BLaER1 (cell line): Measurements from ENCODE around the gene GABRG3.

ENCODE experiments used
- H3K27ac ChIP-seq: shearing (Covaris generic); formaldehyde crosslinking; 2 replicates; pipeline ENCODE4 v1.8.1; 2022
- H3K27me3 ChIP-seq: shearing (Covaris generic); formaldehyde crosslinking; 2 replicates; pipeline ENCODE4 v1.8.1; 2022
- H3K36me3 ChIP-seq: shearing (Covaris generic); formaldehyde crosslinking; 2 replicates; pipeline ENCODE4 v1.8.1; 2022
- H3K4me1 ChIP-seq: shearing (Covaris generic); formaldehyde crosslinking; 2 replicates; pipeline ENCODE4 v1.8.1; 2022
- H3K4me2 ChIP-seq: shearing (Covaris generic); formaldehyde crosslinking; 2 replicates; pipeline ENCODE4 v1.8.1; 2022
- H3K4me3 ChIP-seq: shearing (Covaris generic); formaldehyde crosslinking; 2 replicates; pipeline ENCODE4 v1.8.1; 2022
- H3K9ac ChIP-seq: shearing (Covaris generic); formaldehyde crosslinking; 2 replicates; pipeline ENCODE4 v1.8.1; 2022
- H3K9me3 ChIP-seq: shearing (Covaris generic); formaldehyde crosslinking; 2 replicates; pipeline ENCODE4 v1.8.1; 2022
- H4K20me1 ChIP-seq: shearing (Covaris generic); formaldehyde crosslinking; 2 replicates; pipeline ENCODE4 v1.8.1; 2022
- Cebpa-rat ChIP-seq: shearing (Covaris generic); IDR thresholded peaks from 2 replicates; pipeline ENCODE4 v1.8.1; 2022

GABRG3 gene

GRCh38 chr15:27059610-27060202 is 88.7 kb downstream of the GABRG3 start:
- Histone ChIP-seq H3K4me3 (no peak overlapping the region), H3K4me2 (no peak overlapping the region), H3K36me3 (no peaks in the 10 kb centered on the region), H3K4me1 (no peaks in the 10 kb centered on the region), H3K9ac (no peak overlapping the region), H3K9me3 (no peaks in the 10 kb centered on the region), H4K20me1 (no peaks in the 10 kb centered on the region), H3K27me3 (no peaks in the 10 kb centered on the region), H3K27ac (no peak overlapping the region)
- TF ChIP-seq Cebpa-rat, result no peak

GRCh38 chr15:27061739-27062138 is 90.8 kb downstream of the GABRG3 start:
- Histone ChIP-seq H3K4me1 (no peaks in the 10 kb centered on the region), H4K20me1 (no peaks in the 10 kb centered on the region), H3K4me2 (no peak overlapping the region), H3K36me3 (no peaks in the 10 kb centered on the region), H3K9ac (no peak overlapping the region), H3K9me3 (no peaks in the 10 kb centered on the region), H3K27me3 (no peaks in the 10 kb centered on the region), H3K27ac (no peak overlapping the region), H3K4me3 (no peak overlapping the region)
- no peak for TF ChIP-seq Cebpa-rat

- H3K27ac ChIP-seq, result no peak overlapping the region
- H3K9me3 ChIP-seq, result peaks cover 10% of the 10 kb centered on the region
- TF ChIP-seq Cebpa-rat, result no peak
Observed at GRCh38 chr15:27062951-27063350, 92.0 kb downstream of the GABRG3 start.

GRCh38 chr15:27064080-27064479 is 93.1 kb downstream of the GABRG3 start:
- no peak overlapping the region for H3K9ac ChIP-seq
- no peaks in the 10 kb centered on the region for H4K20me1 ChIP-seq
- H3K27me3 ChIP-seq, result no peaks in the 10 kb centered on the region
- no peak overlapping the region for H3K27ac ChIP-seq
- no peaks in the 10 kb centered on the region for H3K4me1 ChIP-seq
- no peaks in the 10 kb centered on the region for H3K36me3 ChIP-seq
- no peak for TF ChIP-seq Cebpa-rat
- no peak overlapping the region for H3K4me3 ChIP-seq
- peaks cover 22% of the 10 kb centered on the region for H3K9me3 ChIP-seq
- no peak overlapping the region for H3K4me2 ChIP-seq

More at GRCh38 chr15:27062951-27063350, 92.0 kb downstream of the GABRG3 start:
- Histone ChIP-seq H3K4me3 (no peak overlapping the region), H3K4me2 (no peak overlapping the region), H4K20me1 (no peaks in the 10 kb centered on the region), H3K27me3 (no peaks in the 10 kb centered on the region), H3K36me3 (no peaks in the 10 kb centered on the region), H3K9ac (no peak overlapping the region), H3K4me1 (no peaks in the 10 kb centered on the region)

- no peaks in the 10 kb centered on the region for H4K20me1 ChIP-seq
- H3K4me1 ChIP-seq, result no peaks in the 10 kb centered on the region
- no peak for TF ChIP-seq Cebpa-rat
- H3K27me3 ChIP-seq, result no peaks in the 10 kb centered on the region
- no peak overlapping the region for H3K9ac ChIP-seq
- no peak overlapping the region for H3K4me2 ChIP-seq
- H3K36me3 ChIP-seq, result no peaks in the 10 kb centered on the region
- no peak overlapping the region for H3K27ac ChIP-seq
- H3K9me3 ChIP-seq, result peaks cover 23% of the 10 kb centered on the region
- no peak overlapping the region for H3K4me3 ChIP-seq
Observed at GRCh38 chr15:27065151-27065550, 94.2 kb downstream of the GABRG3 start.

- H3K4me1 ChIP-seq, result no peaks in the 10 kb centered on the region
- no peaks in the 10 kb centered on the region for H4K20me1 ChIP-seq
- no peak overlapping the region for H3K4me2 ChIP-seq
- no peak overlapping the region for H3K27ac ChIP-seq
- H3K36me3 ChIP-seq, result no peaks in the 10 kb centered on the region
- no peak overlapping the region for H3K9ac ChIP-seq
- H3K4me3 ChIP-seq, result no peak overlapping the region
- no peak for TF ChIP-seq Cebpa-rat
- no peaks in the 10 kb centered on the region for H3K27me3 ChIP-seq
- H3K9me3 ChIP-seq, result peaks cover 23% of the 10 kb centered on the region
Observed at GRCh38 chr15:27065785-27066184, 94.8 kb downstream of the GABRG3 start.

GRCh38 chr15:27066446-27066845 is 95.5 kb downstream of the GABRG3 start:
- Histone ChIP-seq H3K36me3 (no peaks in the 10 kb centered on the region), H3K4me3 (no peak overlapping the region), H3K27ac (no peak overlapping the region), H3K4me1 (no peaks in the 10 kb centered on the region), H4K20me1 (no peaks in the 10 kb centered on the region), H3K9me3 (peaks cover 23% of the 10 kb centered on the region), H3K9ac (no peak overlapping the region), H3K27me3 (no peaks in the 10 kb centered on the region), H3K4me2 (no peak overlapping the region)
- no peak for TF ChIP-seq Cebpa-rat

- no peaks in the 10 kb centered on the region for H4K20me1 ChIP-seq
- no peak overlapping the region for H3K4me3 ChIP-seq
- H3K9me3 ChIP-seq, result peaks cover 23% of the 10 kb centered on the region
- no peaks in the 10 kb centered on the region for H3K4me1 ChIP-seq
- H3K36me3 ChIP-seq, result no peaks in the 10 kb centered on the region
- H3K9ac ChIP-seq, result no peak overlapping the region
- no peak overlapping the region for H3K27ac ChIP-seq
- no peak for TF ChIP-seq Cebpa-rat
- H3K4me2 ChIP-seq, result no peak overlapping the region
- H3K27me3 ChIP-seq, result no peaks in the 10 kb centered on the region
Observed at GRCh38 chr15:27067175-27067574, 96.2 kb downstream of the GABRG3 start.

GRCh38 chr15:27070841-27071240 is 99.9 kb downstream of the GABRG3 start:
- no peak overlapping the region for H3K9ac ChIP-seq
- no peaks in the 10 kb centered on the region for H3K27me3 ChIP-seq
- H3K4me2 ChIP-seq, result no peak overlapping the region
- no peak overlapping the region for H3K27ac ChIP-seq
- H3K4me3 ChIP-seq, result no peak overlapping the region
- H4K20me1 ChIP-seq, result no peaks in the 10 kb centered on the region
- no peaks in the 10 kb centered on the region for H3K4me1 ChIP-seq
- H3K9me3 ChIP-seq, result peaks cover 23% of the 10 kb centered on the region
- TF ChIP-seq Cebpa-rat, result no peak
- no peaks in the 10 kb centered on the region for H3K36me3 ChIP-seq

GRCh38 chr15:27074179-27074578 is 103.2 kb downstream of the GABRG3 start:
- Histone ChIP-seq H3K9me3 (peaks cover under 1% of the 10 kb centered on the region), H3K27ac (no peak overlapping the region), H3K4me1 (no peaks in the 10 kb centered on the region), H4K20me1 (no peaks in the 10 kb centered on the region), H3K36me3 (no peaks in the 10 kb centered on the region), H3K27me3 (no peaks in the 10 kb centered on the region), H3K9ac (no peak overlapping the region), H3K4me3 (no peak overlapping the region), H3K4me2 (no peak overlapping the region)
- no peak for TF ChIP-seq Cebpa-rat

- no peaks in the 10 kb centered on the region for H3K9me3 ChIP-seq
- no peak overlapping the region for H3K4me3 ChIP-seq
- H3K9ac ChIP-seq, result no peak overlapping the region
- no peak overlapping the region for H3K4me2 ChIP-seq
- H3K27me3 ChIP-seq, result no peaks in the 10 kb centered on the region
- no peaks in the 10 kb centered on the region for H3K36me3 ChIP-seq
- no peaks in the 10 kb centered on the region for H4K20me1 ChIP-seq
- H3K27ac ChIP-seq, result no peak overlapping the region
- TF ChIP-seq Cebpa-rat, result no peak
- peaks cover 13% of the 10 kb centered on the region for H3K4me1 ChIP-seq
Observed at GRCh38 chr15:27077790-27078189, 106.8 kb downstream of the GABRG3 start.
